Loucy (cell line): Measurements from ENCODE around the gene VIPR2.

ENCODE experiments used
- H2AFZ ChIP-seq: fragments of 200-600 bp; sonication (generic); 2 replicates; pipeline ENCODE4 v1.6.0; 2016; ENCODE audit warnings: antibody characterized with exemption, mild to moderate bottlenecking, low read length, moderate library complexity
- H3F3A ChIP-seq: fragments of 200-600 bp; 2 replicates; pipeline ENCODE4 v1.6.0; 2016; ENCODE audit warnings: antibody characterized with exemption, low read depth, mild to moderate bottlenecking
- H3K27me3 ChIP-seq: fragments of 200-600 bp; sonication (generic); 2 replicates; pipeline ENCODE4 v1.6.1; 2014; ENCODE audit warnings: low read length, mild to moderate bottlenecking; ENCODE audit not compliant: insufficient read depth, poor library complexity, severe bottlenecking
- H3K36me3 ChIP-seq: fragments of 200-600 bp; sonication (generic); 2 replicates; pipeline ENCODE4 v1.6.1; 2016; ENCODE audit warnings: low read length; ENCODE audit not compliant: insufficient read depth
- H3K4me1 ChIP-seq: fragments of 200-600 bp; sonication (generic); 2 replicates; pipeline ENCODE4 v1.5.1; 2014; ENCODE audit warnings: low read length, mild to moderate bottlenecking; ENCODE audit not compliant: insufficient read depth, poor library complexity, severe bottlenecking
- H3K4me2 ChIP-seq: fragments of 200-600 bp; sonication (generic); 2 replicates; pipeline ENCODE4 v1.6.0; 2014; ENCODE audit warnings: antibody characterized with exemption, low read length, low read depth, mild to moderate bottlenecking; ENCODE audit not compliant: poor library complexity, severe bottlenecking
- H3K4me3 ChIP-seq: fragments of 200-600 bp; sonication (generic); 2 replicates; pipeline ENCODE4 v1.5.1; 2014; ENCODE audit warnings: low read length, mild to moderate bottlenecking, mixed read lengths; ENCODE audit not compliant: poor library complexity, severe bottlenecking
- H3K79me2 ChIP-seq: fragments of 200-600 bp; sonication (generic); 2 replicates; pipeline ENCODE4 v1.6.1; 2014; ENCODE audit warnings: low read length; ENCODE audit not compliant: insufficient read depth
- H3K9ac ChIP-seq: fragments of 200-600 bp; sonication (generic); 2 replicates; pipeline ENCODE4 v1.6.0; 2014; ENCODE audit warnings: mild to moderate bottlenecking, low read depth, low read length, moderate library complexity; ENCODE audit not compliant: poor library complexity, severe bottlenecking
- H3K9me2 ChIP-seq: fragments of 200-600 bp; sonication (generic); replicated peaks from 2 replicates; pipeline ENCODE4 v1.6.1; 2016; ENCODE audit warnings: low read depth, low read length, mixed read lengths
- H3K9me3 ChIP-seq: fragments of 200-600 bp; sonication (generic); 2 replicates; pipeline ENCODE4 v1.6.1; 2014; ENCODE audit warnings: mild to moderate bottlenecking, antibody characterized with exemption, low read length, low read depth; ENCODE audit not compliant: insufficient read depth
- H4K20me1 ChIP-seq: fragments of 200-600 bp; sonication (generic); 2 replicates; pipeline ENCODE4 v1.6.0; 2014; ENCODE audit warnings: antibody characterized with exemption, low read length, mild to moderate bottlenecking; ENCODE audit not compliant: insufficient read depth, poor library complexity, severe bottlenecking
- EZH2phosphoT487 ChIP-seq: fragments of 200-600 bp; IDR thresholded peaks from 2 replicates; pipeline ENCODE4 v1.6.1; 2018; ENCODE audit warnings: antibody characterized with exemption, mild to moderate bottlenecking, moderate library complexity, borderline replicate concordance
- TF ChIP-seq, protein P1 (sequence below): fragments of 200-600 bp; sonication (generic); conservative IDR thresholded peaks from 2 replicates; pipeline ENCODE4 v1.5.1; 2014; ENCODE audit warnings: mild to moderate bottlenecking, antibody characterized with exemption, low read length

VIPR2 gene

DNA sequence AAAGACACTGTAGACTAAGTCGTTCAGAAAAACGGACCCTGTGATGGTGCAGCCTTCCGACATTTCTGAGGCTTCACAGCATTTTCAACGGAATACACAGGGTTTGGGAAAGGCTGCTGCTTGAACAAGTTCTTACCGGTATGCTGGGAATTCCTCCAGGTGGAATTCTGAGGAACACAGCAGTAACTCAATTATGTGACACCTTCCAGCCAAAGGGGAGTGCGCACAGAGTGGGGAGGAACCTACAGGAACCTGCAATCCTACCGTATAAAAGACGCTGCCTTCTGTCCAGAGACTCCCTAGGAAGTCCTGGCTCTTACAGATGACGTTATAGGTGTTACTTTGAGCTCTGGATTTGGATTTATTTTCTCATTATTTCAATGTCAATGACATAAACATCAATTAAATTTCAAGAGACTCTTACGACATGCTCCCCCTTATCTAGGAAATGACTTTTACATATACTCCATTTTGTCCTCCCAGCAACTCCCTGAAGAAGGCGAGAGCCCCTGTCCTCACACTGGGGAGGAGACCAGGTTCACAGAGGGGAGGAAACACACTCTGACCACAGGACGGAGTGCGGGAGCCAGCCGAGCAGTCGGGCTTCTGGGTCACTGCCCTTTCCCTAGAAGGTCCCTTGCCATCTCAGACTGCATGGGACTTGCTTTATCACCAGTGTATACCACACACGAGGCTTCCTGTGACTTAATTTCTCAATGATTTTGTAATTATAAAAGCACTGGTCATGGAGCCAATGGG is 27.9 kb downstream of the VIPR2 start:
- Histone ChIP-seq H3K4me2 (no peak overlapping the region), H3F3A (no peaks in the 10 kb centered on the region), H4K20me1 (no peaks in the 10 kb centered on the region), H3K9ac (no peak overlapping the region), H2AFZ (no peak overlapping the region), H3K27me3 (no peaks in the 10 kb centered on the region), H3K9me3 (peaks cover 16% of the 10 kb centered on the region; the same call in 1 of the 2 replicates), H3K4me1 (no peaks in the 10 kb centered on the region), H3K4me3 (no peak overlapping the region), H3K79me2 (no peaks in the 10 kb centered on the region), H3K36me3 (no peaks in the 10 kb centered on the region), H3K9me2 (no peaks in the 10 kb centered on the region)
- no peak for TF ChIP-seq EZH2phosphoT487
- TF ChIP-seq, protein P1, sequence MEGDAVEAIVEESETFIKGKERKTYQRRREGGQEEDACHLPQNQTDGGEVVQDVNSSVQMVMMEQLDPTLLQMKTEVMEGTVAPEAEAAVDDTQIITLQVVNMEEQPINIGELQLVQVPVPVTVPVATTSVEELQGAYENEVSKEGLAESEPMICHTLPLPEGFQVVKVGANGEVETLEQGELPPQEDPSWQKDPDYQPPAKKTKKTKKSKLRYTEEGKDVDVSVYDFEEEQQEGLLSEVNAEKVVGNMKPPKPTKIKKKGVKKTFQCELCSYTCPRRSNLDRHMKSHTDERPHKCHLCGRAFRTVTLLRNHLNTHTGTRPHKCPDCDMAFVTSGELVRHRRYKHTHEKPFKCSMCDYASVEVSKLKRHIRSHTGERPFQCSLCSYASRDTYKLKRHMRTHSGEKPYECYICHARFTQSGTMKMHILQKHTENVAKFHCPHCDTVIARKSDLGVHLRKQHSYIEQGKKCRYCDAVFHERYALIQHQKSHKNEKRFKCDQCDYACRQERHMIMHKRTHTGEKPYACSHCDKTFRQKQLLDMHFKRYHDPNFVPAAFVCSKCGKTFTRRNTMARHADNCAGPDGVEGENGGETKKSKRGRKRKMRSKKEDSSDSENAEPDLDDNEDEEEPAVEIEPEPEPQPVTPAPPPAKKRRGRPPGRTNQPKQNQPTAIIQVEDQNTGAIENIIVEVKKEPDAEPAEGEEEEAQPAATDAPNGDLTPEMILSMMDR, result no peak

DNA sequence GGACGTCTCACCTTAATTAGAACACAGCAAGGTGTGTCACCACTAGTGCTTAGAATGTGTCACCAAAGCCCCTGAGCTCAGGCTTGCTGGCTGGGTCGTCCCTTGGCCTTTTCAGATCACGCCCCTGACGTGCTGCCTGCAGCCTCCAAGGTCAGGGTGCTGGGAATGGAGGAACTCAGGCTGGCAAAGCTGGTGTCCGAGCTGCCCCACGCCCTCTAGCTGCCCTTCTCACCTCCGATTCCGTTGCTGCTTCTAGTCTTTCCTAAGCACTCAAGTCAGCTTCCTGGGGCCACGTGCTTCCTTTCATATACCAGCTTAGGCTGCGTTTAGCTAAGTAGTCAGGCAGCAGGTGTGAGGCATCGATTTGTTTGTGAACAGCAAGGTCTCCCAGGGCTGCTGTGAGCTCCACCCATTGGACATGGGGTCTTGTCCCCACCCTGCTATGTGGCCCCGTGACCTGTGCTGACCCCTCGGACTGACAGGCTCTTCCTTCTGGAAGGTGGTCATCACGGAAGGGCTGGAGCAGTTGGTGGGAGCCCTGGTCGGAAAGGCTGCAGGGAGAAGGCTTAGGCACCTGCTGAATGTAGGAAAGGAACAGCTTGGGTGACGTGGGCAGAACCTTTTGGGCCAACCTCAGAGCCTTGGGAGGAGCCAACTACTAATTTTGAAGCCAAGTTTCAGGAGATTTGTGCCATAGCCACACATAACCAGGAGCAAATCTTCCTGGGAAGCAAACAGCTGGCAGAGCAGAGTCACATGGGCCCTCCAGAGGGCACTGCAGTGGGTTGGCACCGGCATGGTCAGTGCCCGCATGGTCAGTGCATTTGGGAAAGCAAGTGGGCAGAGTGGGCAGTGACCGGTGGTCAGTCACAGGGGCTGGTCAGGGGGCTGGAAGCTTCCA is 28.8 kb downstream of the VIPR2 start:
- Histone ChIP-seq H4K20me1 (no peaks in the 10 kb centered on the region), H3K79me2 (no peaks in the 10 kb centered on the region), H3F3A (no peaks in the 10 kb centered on the region), H3K4me1 (no peaks in the 10 kb centered on the region), H3K4me2 (no peak overlapping the region), H3K27me3 (no peaks in the 10 kb centered on the region), H2AFZ (no peak overlapping the region), H3K9me3 (peaks cover 14% of the 10 kb centered on the region; the same call in 1 of the 2 replicates), H3K36me3 (no peaks in the 10 kb centered on the region), H3K9me2 (no peaks in the 10 kb centered on the region), H3K9ac (no peak overlapping the region), H3K4me3 (no peak overlapping the region)
- TF ChIP-seq, protein P1, result no peak
- no peak for TF ChIP-seq EZH2phosphoT487

DNA sequence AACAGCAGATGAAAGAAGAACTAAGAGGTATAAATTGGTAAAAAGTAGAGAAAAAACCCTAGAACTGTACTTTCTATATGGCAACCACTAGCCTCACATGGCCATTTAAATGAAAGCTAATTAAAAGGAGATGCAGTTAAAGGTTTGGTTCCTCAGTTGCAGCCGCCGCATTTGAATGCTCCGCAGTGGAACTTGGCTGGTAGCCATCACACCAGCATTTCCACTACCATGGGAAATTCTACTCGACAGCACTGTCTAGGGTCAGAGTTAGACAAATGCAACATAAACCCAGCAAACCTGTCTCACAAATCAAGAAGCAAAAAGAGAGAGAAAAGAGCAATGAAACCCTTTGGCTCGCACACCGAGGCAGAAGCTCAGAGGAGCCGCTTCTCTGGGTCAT is 29.7 kb downstream of the VIPR2 start:
- Histone ChIP-seq H3K79me2 (no peaks in the 10 kb centered on the region), H3K4me3 (no peak overlapping the region), H3K27me3 (no peaks in the 10 kb centered on the region), H3K36me3 (no peaks in the 10 kb centered on the region), H3K9me2 (no peaks in the 10 kb centered on the region), H3F3A (no peaks in the 10 kb centered on the region), H3K9me3 (peaks cover 14% of the 10 kb centered on the region; the same call in 1 of the 2 replicates), H4K20me1 (no peaks in the 10 kb centered on the region), H3K4me1 (no peaks in the 10 kb centered on the region), H3K4me2 (no peak overlapping the region), H2AFZ (no peak overlapping the region), H3K9ac (no peak overlapping the region)
- TF ChIP-seq, protein P1, result no peak
- TF ChIP-seq EZH2phosphoT487, result no peak
